ENCODE results near the gene TMEM30B. TPM values are rescaled to one million over a fixed set of nuclear protein-coding genes. Genes with fewer than 3 reads are reported as not detected.

Gene TMEM30B
- total and polyA plus RNA-seq, 10 of the 15 experiments (the other 5 are each of a cell fraction or from before 2014, with no cell fraction given) = 0.10 TPM; not detected in 9

DNA sequence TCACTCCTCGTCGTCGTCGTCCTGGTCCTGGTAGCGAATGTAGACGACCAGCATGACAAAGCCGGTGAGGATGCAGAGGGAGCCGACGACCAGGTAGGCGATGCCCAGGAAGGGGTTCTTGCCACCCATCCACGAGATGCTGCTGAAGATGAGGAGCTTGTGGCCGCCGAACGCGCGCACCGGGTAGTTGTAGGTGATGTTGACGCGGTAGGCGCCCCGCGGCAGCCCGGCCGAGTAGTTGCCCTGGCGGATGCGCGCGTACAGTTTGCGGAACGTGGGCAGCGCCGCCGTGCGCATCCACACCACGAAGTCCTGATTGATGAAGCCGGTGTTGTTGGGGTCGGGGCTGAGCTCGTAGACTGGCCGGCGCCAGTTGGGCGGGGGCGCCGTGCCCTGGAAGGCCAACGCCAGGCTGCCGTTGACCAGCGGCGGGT is 1.0 kb downstream of the TMEM30B start (continued):
- TF ChIP-seq KLF5 (IDR thresholded peaks at IDR 0.05; ENCODE audit: partially characterized antibody) = no peak
- no peak for TF ChIP-seq CEBPB (IDR thresholded peaks at IDR 0.05; ENCODE audit: borderline replicate concordance in 1 of 2, low read depth in 2 of 2, low read length in 2 of 2)
- TF ChIP-seq POLR2A (IDR thresholded peaks at IDR 0.05; ENCODE audit: low read depth, low read length) = no peak
- TF ChIP-seq, protein P1, sequence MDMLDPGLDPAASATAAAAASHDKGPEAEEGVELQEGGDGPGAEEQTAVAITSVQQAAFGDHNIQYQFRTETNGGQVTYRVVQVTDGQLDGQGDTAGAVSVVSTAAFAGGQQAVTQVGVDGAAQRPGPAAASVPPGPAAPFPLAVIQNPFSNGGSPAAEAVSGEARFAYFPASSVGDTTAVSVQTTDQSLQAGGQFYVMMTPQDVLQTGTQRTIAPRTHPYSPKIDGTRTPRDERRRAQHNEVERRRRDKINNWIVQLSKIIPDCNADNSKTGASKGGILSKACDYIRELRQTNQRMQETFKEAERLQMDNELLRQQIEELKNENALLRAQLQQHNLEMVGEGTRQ (IDR thresholded peaks at IDR 0.05; ENCODE audit: borderline replicate concordance, low read depth, low read length) = no peak
- TF ChIP-seq, protein P2, sequence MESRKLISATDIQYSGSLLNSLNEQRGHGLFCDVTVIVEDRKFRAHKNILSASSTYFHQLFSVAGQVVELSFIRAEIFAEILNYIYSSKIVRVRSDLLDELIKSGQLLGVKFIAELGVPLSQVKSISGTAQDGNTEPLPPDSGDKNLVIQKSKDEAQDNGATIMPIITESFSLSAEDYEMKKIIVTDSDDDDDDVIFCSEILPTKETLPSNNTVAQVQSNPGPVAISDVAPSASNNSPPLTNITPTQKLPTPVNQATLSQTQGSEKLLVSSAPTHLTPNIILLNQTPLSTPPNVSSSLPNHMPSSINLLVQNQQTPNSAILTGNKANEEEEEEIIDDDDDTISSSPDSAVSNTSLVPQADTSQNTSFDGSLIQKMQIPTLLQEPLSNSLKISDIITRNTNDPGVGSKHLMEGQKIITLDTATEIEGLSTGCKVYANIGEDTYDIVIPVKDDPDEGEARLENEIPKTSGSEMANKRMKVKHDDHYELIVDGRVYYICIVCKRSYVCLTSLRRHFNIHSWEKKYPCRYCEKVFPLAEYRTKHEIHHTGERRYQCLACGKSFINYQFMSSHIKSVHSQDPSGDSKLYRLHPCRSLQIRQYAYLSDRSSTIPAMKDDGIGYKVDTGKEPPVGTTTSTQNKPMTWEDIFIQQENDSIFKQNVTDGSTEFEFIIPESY (IDR thresholded peaks at IDR 0.05) = no peak
- TF ChIP-seq SMAD1 (IDR thresholded peaks at IDR 0.05; ENCODE audit: low read depth, partially characterized antibody) = no peak

DNA sequence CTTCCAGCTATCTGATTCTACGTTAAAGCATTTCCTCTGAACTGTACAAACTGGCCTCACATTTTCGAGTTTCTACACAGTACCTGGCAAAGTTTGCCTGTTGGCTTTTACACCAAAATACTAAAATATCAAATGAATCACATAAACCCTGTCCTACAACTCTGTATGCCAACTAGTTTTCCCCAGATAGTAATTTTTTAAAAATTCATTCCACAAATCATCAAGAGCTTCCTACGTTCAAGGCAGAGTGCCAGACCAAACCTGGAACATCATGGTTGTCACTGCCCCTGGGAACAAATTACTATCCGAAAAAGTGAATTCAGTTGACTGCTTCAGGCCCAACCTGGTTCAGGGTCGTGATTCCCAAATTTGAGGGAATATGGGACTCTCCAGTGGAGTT is 2.1 kb downstream of the TMEM30B start:
- H3K9ac ChIP-seq (ENCODE audit: control insufficient read depth, insufficient read depth, low read length) = no peak overlapping the region
- DNase-seq (ENCODE audit: low read depth, low spot score) = no peak
- ChIA-PET SMC1A (ENCODE audit: uncharacterized antibody, unreplicated experiment) (interaction anchor here (0.5 to 1.0 kb wide), 4 partner anchors 9 to 388 kb away, joined by 3 read pairs; no protein-coding TSS in a partner anchor), POLR2A (no interaction called here), CTCF (interaction anchor here (0.8 to 1.0 kb wide), 3 partner anchors 10 to 18 kb away, joined by 3 read pairs; no protein-coding TSS in a partner anchor), RAD21 (ENCODE audit: unreplicated experiment) (no interaction called here)
- no peaks in the 10 kb centered on the region for H3K36me3 ChIP-seq (ENCODE audit: control insufficient read depth in 2 of 2, insufficient read depth in 2 of 2, low read length in 1 of 2)
- H2AFZ ChIP-seq (ENCODE audit: control insufficient read depth, low read depth, low read length) = no peak overlapping the region
- WGBS (ENCODE audit: insufficient coverage, insufficient replicate concordance, low lambda C conversion rate, missing lambda C conversion rate) = 47% methylated on average over 5 of the region's 5 CpGs
- no peak overlapping the region for H3K4me2 ChIP-seq (ENCODE audit: control insufficient read depth, insufficient read depth)
- no peaks in the 10 kb centered on the region for H3K4me1 ChIP-seq (ENCODE audit: control insufficient read depth, insufficient read depth, low read length)
- H3K27me3 ChIP-seq (replicated peaks in 1 of 2; ENCODE audit: control insufficient read depth in 2 of 2, insufficient read depth in 2 of 2, low read length in 1 of 2) = peaks cover 2 to 20% of the 10 kb centered on the region in 2 experiments
- no peak overlapping the region for H3K4me3 ChIP-seq
- H4K20me1 ChIP-seq (ENCODE audit: control insufficient read depth, insufficient read depth) = no peaks in the 10 kb centered on the region
- TF ChIP-seq CHD2 (IDR thresholded peaks at IDR 0.05; ENCODE audit: borderline replicate concordance, low read depth, low read length) = no peak
- TF ChIP-seq CREB1 (IDR thresholded peaks at IDR 0.05; ENCODE audit: low read depth) = no peak
- TF ChIP-seq, protein P3, sequence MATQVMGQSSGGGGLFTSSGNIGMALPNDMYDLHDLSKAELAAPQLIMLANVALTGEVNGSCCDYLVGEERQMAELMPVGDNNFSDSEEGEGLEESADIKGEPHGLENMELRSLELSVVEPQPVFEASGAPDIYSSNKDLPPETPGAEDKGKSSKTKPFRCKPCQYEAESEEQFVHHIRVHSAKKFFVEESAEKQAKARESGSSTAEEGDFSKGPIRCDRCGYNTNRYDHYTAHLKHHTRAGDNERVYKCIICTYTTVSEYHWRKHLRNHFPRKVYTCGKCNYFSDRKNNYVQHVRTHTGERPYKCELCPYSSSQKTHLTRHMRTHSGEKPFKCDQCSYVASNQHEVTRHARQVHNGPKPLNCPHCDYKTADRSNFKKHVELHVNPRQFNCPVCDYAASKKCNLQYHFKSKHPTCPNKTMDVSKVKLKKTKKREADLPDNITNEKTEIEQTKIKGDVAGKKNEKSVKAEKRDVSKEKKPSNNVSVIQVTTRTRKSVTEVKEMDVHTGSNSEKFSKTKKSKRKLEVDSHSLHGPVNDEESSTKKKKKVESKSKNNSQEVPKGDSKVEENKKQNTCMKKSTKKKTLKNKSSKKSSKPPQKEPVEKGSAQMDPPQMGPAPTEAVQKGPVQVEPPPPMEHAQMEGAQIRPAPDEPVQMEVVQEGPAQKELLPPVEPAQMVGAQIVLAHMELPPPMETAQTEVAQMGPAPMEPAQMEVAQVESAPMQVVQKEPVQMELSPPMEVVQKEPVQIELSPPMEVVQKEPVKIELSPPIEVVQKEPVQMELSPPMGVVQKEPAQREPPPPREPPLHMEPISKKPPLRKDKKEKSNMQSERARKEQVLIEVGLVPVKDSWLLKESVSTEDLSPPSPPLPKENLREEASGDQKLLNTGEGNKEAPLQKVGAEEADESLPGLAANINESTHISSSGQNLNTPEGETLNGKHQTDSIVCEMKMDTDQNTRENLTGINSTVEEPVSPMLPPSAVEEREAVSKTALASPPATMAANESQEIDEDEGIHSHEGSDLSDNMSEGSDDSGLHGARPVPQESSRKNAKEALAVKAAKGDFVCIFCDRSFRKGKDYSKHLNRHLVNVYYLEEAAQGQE (IDR thresholded peaks at IDR 0.05; ENCODE audit: low read depth, low read length) = no peak
- TF ChIP-seq SP1 (IDR thresholded peaks at IDR 0.05; ENCODE audit: low read depth, low read length) = no peak
- no peak for TF ChIP-seq CHD4 (IDR thresholded peaks at IDR 0.05)
- TF ChIP-seq, protein P4, sequence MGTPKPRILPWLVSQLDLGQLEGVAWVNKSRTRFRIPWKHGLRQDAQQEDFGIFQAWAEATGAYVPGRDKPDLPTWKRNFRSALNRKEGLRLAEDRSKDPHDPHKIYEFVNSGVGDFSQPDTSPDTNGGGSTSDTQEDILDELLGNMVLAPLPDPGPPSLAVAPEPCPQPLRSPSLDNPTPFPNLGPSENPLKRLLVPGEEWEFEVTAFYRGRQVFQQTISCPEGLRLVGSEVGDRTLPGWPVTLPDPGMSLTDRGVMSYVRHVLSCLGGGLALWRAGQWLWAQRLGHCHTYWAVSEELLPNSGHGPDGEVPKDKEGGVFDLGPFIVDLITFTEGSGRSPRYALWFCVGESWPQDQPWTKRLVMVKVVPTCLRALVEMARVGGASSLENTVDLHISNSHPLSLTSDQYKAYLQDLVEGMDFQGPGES (IDR thresholded peaks at IDR 0.05) = no peak
- no peak for TF ChIP-seq HCFC1 (IDR thresholded peaks at IDR 0.05; ENCODE audit: low read length)
- TF ChIP-seq POLR2AphosphoS5 (IDR thresholded peaks at IDR 0.05; ENCODE audit: low read length) = no peak
- TF ChIP-seq, protein P5, sequence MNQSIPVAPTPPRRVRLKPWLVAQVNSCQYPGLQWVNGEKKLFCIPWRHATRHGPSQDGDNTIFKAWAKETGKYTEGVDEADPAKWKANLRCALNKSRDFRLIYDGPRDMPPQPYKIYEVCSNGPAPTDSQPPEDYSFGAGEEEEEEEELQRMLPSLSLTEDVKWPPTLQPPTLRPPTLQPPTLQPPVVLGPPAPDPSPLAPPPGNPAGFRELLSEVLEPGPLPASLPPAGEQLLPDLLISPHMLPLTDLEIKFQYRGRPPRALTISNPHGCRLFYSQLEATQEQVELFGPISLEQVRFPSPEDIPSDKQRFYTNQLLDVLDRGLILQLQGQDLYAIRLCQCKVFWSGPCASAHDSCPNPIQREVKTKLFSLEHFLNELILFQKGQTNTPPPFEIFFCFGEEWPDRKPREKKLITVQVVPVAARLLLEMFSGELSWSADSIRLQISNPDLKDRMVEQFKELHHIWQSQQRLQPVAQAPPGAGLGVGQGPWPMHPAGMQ (IDR thresholded peaks at IDR 0.05; ENCODE audit: borderline replicate concordance) = no peak
- in situ Hi-C loops (cut with MboI) = no loop called here
- H3K9me3 ChIP-seq (replicated peaks; ENCODE audit: control insufficient read depth, insufficient read depth, low read length) = no peaks in the 10 kb centered on the region; the same call in 2 of the 3 replicates
- BruUV-seq (replicated peaks) = no TSS peak
- intact Hi-C loops (cut with micrococcal nuclease; ENCODE audit: unreplicated experiment) = no loop called here
- no peak overlapping the region for H3K27ac ChIP-seq (ENCODE audit: control insufficient read depth, insufficient read depth)
- FAIRE-seq = no peak
- no peak for ATAC-seq
- no peaks in the 10 kb centered on the region for H3K79me2 ChIP-seq (ENCODE audit: control insufficient read depth, insufficient read depth, low read length)
